ENCODE measurements around the gene SDCCAG8.
A peak's percentile ranks its signal among the peaks of the same experiment; 100 is the strongest.
"Not testable (repeated sequence)": the region's sequence is repeated elsewhere in the genome, so short reads cannot be mapped to it uniquely, and the experiment has no call there.

The SDCCAG8 gene

DNA sequence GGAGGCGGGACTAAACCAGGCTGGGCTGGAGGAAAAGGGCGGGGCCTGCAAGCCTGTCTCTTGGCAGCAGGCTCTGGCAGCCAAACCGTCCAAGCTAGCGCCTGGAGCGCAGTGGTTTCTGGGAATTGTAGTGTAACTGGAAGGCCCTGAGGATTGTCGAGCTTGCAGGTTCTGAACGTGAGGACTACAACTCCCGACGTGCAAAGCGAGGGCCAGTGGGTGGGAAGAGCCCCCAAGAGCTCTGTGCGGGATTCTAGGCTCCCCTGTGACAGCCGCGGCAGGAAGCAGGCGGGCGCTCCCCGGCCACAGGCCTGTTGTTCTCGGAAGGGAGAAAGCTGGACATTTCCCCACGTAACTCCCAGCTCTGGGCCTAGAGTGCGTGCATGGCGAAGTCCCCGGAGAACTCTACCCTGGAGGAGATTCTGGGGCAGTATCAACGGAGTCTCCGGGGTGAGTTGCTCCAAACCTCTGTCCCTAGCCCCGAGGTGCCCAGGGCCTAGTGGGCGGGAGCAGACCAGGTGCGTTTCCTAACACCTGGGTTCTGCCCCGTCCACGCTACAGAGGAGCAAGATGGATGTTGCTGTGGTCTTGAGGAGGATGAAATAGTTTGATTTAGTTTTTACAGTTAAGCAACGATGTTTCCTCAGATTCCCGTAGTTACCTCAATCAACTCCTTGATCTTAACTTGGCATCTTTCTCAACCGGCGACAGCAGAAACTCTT lies at the start of gene SDCCAG8:
TSS of gene SDCCAG8 (plus strand) at position 251 of the 722 bp plus-strand sequence. CDS start at position 384, 133 bp downstream.
- peak within 1 kb of the TSS; percentile 59 to 97 (median 83) for H3K4me3 ChIP-seq
- H3K27ac ChIP-seq = peak within 1 kb of the TSS; percentile 83 to 98 (median 93)

DNA sequence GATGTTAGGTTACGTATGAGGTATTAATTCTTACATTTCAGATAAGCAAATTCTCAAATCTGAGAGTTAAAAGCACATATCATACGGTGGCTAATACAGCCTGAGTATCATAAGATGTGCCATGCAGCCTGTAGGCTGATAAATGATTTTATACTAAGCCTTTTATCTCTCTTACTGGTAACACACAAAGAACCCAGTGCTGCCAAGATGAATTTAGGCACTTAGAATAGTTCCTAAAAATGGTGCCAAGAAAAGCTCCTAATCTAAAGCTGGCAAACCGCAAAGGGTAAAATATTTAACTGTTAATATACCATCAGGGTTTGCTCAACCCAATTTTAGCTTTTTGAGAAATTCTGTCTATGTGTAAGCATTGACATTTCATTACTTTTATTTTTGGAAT lies 43.9 kb upstream of the SDCCAG8 start:
- not testable (repeated sequence) for H3K27ac ChIP-seq, H3K4me3 ChIP-seq

DNA sequence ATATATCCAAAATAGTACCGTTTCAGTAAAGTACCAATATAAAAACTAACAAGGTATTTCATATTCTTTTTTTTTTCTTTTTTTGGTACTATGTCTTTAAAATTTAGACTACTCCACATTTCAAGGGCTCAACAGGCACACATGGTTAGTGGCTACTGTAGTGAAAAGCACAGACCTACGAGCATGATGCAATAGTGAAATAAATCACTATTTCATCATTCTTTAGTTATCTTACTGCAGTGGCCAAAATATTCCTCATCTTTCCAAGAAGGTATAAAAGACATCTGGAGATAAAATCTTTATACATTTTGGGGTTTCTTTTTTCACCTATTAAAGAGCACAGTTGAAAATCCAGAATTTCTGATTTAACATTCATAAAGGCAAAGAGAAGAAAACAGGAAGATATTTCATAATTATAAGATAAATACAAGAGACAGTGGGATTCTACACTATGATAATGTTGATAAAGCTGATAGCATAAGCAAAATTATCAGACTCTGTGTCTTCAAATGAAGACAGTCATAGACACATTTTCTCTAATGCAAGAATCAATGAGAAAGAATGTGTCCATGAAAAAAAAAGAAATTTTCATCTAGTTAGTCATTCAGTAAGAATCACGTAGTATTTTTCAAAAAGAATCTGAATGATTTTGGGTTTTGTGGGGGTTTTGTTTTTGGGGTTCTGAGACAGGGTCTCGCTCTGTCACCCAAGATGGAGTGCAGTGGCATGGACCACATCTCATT lies 42.6 kb upstream of the SDCCAG8 start:
- Histone ChIP-seq H3K27ac (no peak overlapping the region), H3K4me3 (no peak overlapping the region)

DNA sequence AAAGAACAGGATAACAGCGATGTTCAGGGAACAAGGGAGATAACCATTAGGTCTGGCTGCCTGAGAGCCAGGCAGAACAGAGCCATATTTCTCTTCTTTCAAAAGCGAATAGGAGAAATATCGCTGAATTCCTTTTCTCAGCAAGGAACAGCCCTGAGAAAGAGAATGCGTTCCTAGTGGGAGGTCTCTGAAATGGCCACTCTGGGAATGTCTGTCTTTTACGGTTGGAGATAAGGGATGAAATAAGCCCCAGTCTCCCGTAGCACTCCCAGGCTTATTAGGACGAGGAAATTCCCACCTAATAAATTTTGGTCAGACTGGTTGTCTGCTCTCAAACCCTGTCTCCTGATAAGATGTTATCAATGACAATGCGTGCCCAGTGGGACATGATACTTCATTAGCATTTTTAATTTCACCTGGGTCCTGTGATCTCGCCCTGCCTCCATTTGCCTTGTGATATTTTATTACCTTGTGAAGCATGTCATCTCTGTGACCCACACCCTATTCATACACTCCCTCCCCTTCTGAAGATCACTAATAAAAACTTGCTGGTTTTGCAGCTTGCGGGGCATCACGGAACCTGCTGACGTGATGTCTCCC lies 40.5 kb upstream of the SDCCAG8 start:
- H3K4me3 ChIP-seq, H3K27ac ChIP-seq: not testable (repeated sequence)

DNA sequence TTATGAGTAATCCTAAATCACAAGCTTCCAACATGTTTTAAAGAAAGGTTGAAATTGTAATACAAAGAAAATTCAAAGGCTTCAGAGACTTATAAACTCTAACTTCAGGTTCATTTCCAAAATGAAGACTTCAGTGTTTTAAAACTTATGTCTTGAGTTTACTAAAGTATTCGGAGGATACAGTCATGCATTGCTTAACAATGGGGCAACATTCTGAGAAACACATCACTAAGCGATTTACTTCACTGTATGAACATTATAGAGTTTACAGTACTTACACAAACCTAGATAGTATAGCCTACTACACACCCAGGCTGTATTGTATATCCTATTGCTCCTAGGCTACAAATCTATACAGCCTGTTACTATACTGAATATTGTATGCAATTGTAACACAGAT lies 39.1 kb upstream of the SDCCAG8 start:
- Histone ChIP-seq H3K4me3 (no peak overlapping the region), H3K27ac (no peak overlapping the region)

DNA sequence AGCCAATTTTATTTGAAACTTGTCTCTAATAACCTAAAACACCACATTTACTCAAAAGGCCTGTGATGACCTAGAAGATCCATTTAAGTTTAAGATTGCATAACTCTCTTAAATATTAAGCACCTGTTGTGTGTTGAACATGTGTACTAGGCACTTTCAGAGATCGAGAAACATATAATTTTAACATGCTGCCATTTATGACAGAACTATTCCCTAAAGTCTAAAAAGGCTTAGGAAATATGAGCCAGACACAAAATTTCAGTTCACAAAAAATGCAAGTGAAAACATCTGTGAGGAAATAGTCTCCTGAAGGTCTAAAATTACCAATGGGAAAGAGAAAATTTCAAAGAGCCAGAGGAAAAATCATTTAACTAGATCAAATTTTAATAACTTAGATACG lies 38.5 kb upstream of the SDCCAG8 start:
- Histone ChIP-seq H3K4me3 (no peak overlapping the region), H3K27ac (no peak overlapping the region)

DNA sequence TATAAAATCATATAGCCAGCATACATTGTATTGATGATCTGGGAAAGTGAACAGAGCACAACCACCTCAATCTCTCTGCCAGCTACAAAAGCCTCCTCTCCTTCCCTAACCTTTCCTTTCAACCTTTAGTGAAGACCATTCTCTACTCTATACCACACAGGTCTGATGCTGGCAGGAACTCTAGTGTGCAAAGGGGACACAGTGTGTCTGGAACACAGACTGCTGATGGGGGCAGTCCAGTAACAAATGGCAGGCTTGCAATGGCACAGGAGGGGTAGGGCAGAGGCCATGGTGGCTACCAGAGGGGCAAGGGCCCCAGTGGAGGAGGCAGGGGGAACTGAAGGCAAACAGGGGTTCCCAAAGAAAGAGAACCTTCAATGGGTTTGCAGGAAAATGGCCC lies 37.8 kb upstream of the SDCCAG8 start:
- Histone ChIP-seq H3K4me3 (no peak overlapping the region), H3K27ac (no peak overlapping the region)

DNA sequence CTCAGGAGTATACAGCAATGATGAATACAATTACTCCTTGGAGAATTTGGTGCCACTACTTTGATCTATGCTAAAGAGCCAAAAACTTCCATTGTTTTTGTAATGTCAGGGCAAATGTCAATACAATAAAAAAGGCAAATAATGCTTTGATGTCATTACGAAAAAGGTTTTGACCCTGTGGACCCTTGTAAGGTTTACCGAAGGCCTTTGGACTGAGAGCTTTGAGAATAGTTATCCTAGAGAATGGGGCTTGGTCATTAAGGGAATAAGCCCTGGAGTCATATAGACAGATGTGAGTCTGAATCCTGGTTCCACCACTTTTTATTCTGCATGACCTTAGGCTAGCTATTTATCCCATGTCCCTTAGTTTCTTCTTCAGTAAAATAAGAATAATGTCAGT lies 28.2 kb upstream of the SDCCAG8 start:
- Histone ChIP-seq H3K4me3 (no peak overlapping the region), H3K27ac (no peak overlapping the region)

DNA sequence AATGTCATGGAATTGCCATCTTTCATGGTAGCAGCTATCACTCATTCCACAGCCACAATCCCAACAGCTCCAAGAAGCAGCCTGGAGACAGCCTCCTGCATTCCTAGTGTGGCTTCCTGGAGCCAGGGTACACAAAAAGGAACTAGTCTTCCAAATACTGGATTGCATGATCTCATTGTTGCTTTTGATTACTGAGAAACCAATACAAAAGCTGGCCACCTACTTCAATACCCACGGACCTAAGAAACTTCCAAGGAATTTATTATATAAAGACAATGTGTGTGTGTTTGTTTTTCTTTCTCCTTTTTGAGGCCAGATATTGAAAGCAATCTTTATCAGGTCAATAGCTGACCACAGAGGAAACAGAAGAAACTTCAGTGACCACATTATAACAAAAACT lies 26.3 kb upstream of the SDCCAG8 start:
- Histone ChIP-seq H3K4me3 (no peak overlapping the region), H3K27ac (no peak overlapping the region)

DNA sequence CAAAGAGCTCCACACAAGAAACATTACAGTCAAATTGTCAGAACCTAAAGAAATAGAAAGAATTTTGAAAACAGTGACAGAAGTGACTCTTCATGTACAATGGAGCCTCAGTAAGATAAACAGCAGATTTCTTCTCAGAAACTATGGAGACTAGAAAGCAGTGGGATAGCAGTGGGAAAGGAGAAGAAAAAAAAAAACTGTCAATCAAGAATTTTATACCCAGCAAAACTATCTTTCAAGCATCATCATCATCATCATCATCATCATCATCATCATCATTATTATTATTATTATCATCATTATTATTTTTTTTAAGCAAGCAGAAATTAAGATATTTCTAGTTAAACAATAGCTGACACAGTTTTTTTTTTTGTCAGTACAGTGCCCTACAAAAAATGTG lies 24.9 kb upstream of the SDCCAG8 start:
- Histone ChIP-seq H3K27ac (no peak overlapping the region), H3K4me3 (no peak overlapping the region)

DNA sequence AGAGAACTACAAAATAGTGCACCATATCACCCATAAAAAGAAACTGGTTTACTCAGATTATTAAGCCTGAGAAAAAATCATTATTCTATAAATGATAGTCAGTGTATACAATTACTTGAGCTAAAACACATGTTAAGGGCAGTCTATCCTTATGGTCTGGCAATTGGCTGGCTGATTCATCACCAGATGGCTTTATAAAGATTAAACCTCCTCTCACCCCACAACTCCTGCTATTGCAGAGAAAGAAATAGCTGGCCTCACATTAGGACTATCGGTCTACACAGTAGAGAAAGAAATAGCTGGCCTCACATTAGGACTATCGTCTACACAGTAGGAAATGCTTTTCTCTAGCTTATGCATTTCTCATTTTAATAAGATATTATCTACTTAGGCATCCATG lies 21.9 kb upstream of the SDCCAG8 start:
- Histone ChIP-seq H3K4me3 (no peak overlapping the region), H3K27ac (no peak overlapping the region)

DNA sequence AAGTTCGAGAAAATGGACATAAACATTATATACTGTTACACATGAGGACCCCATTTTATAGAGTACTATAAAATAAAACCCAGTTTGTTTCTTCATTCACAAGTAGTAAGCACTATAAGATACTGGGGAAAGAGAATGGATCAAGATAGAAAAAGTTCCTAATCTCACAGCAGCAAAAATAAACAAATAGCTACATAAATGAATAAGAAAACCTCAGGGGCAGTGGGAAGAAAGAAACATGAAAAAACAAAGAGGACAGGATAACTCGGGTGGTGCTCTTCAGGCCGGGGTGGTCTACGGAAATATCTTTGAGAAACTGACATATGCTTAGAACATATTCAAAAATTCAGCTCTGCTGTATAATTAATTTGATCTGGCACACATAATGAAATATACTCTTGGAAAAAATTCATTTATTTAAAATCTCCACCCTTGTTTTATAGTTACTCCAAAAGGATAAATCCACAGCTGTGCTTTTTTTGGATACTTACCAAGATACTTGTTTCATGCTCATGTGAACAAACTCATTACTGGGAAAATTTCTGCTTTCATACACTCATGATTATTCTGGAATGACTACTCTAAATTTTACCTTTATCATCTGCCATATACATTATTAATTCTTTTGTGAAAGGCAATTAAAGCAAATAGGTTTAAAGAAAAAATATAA lies 20.7 kb upstream of the SDCCAG8 start:
- Histone ChIP-seq H3K27ac (no peak overlapping the region), H3K4me3 (no peak overlapping the region)

DNA sequence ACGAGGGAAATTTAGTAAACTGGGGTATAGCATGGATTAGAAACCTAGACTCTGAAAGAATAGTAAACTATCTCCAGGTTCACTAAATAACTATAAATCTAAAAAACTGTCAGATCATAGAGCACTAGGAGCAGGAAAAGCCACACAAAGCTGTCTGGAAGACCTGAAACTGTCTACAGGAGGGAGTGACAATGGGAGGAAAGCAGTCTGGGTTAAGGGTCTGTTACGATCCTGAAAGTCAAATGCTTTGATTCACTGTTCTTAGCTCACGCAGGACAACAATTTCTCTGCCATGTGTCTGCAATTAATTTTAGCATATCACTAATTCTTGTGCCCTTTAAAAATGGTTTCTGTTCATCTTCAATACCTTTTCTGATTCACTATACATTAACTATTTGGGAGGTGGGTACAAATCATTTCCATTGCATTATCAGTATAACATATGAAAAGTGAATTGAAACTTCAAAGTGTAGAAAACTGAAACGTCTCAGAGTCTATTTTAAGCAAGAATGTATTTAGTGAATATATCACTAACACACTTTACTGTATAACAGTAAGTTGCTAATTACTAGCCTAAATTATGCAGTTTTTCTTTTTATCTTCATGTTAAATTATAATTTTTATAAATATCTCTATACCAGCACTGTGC lies 19.1 kb upstream of the SDCCAG8 start:
- Histone ChIP-seq H3K27ac (peak overlapping the region in 3 of 21 experiments; percentile 10 to 54 (median 23)), H3K4me3 (no peak overlapping the region)

DNA sequence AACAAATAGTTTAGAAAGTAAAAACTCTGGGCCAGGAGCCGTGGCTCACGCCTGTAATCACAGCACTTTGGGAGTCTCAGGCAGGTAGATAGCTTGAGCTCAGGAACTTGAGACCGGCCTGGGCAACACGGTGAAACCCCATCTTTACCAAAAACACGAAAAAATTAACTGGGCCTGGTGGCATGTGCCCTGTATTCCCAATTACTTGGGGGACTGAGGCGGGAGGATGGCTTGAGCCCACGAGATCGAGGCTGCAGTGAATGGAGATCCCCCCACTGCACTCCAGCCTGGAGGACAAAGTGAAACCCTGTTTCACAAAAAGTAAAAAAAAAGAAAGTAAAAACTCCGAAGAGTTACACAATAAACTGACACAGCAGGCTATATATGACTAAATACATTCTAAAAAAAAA lies 11.4 kb upstream of the SDCCAG8 start:
- Histone ChIP-seq H3K4me3 (no peak overlapping the region), H3K27ac (no peak overlapping the region)

DNA sequence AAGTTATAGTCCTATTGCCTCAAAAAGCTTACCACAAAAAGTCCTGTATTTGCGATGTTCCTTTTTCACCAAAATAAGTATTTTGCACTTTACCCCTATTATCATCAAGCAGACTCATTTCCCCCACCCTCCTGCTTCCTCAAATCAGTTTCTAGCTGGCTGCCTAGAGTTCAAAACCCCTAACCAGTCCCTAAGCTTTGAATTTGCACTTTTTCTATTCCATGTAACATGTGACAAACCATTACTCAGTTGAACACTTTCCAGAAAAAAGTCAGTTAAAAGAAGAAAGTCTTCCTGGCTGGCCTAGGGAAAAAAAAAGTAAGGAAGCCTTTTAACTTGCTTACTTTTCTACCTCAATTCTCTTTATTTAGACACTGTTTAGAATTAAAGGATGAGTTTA lies 8.9 kb upstream of the SDCCAG8 start:
- H3K27ac ChIP-seq = peak overlapping the region in 2 of 21 experiments; percentile 26 to 31

DNA sequence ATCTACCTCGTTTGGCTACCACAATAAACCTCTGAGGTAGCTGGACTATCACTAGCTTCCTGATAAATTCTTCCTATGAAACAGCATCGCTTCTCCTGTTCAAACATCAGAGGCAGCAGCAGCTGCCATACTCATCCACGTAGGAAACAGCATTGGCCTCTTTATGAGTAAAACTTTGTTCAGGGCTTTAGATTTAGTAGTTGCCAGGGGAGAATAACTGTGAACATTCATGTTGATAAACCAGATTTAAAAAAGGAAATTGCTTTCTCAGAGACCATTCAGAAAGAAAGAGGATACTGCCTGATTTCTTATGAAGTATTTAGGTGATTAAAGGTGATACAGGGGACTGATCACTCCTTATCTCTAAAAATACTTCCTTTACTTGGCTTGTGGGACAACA lies 7.9 kb upstream of the SDCCAG8 start:
- Histone ChIP-seq H3K27ac (no peak overlapping the region), H3K4me3 (no peak overlapping the region)

More for the DNA sequence above, 8.9 kb upstream of the SDCCAG8 start:
- H3K4me3 ChIP-seq = no peak overlapping the region

DNA sequence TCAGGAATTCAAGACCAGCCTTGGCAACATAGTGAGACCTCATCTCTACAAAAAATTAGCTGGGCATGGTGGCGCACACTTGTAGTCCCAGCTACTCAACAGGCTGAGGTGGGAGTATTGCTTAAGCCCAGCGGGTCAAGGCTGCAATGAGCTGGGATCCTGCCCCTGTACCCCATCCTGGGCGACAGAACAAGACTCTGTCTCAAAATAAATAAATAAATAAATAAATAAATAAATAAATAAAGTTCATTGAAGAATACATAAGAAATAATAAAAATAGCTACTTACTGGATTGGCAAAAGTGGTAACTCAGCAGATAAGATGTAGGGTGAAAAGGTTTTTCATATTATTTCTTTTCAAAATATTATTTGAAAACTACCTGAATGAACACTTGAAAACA lies 6.6 kb upstream of the SDCCAG8 start:
- Histone ChIP-seq H3K27ac (no peak overlapping the region), H3K4me3 (no peak overlapping the region)

DNA sequence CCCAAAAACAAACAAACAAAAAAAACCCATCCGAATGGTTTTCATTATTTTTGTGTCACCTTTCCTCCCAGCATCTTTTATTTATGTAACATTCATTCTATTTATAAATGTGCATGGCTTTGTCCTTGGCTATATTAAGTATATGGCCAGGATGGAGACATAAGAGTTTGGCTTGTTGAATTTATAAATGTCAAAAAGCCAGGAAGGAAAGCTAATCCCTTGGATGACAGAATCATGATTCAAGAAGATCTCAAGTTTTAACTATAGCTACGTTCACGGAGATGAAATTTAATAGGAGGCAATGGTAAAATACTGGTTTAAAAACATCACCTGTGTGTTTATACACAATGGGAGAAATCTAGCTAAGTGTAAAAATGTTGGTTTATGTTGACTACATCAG lies 5.7 kb upstream of the SDCCAG8 start:
- H3K27ac ChIP-seq = no peak overlapping the region
- no peak overlapping the region for H3K4me3 ChIP-seq

DNA sequence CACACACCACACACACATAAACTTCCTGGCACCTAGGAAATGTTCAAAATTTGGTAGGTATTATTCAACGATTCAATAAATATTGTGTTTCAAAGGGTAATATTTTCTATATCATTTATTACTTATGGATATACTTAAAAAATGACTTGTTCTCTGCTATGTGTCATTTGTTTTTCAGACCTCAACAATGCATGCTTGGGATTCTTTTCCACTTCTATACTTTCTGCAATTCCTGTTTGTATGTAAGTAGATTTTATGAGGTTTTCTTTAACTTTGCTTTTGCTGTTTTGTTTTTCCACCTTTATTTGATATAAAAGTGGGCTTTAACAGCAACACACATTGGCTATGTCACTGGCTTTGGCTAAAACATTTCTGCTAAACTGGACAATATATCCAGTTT lies 4.3 kb upstream of the SDCCAG8 start:
- H3K4me3 ChIP-seq = no peak overlapping the region
- no peak overlapping the region for H3K27ac ChIP-seq

All from skin epidermis (tissue), 12 donors.